Stomach (tissue), 4 donors: ENCODE data around the gene LSR.

ENCODE experiments used
- EP300 ChIP-seq: sonication (generic); formaldehyde crosslinking; IDR thresholded peaks from one replicate; pipeline ENCODE4 v1.6.1; 2017; ENCODE audit warnings: antibody characterized with exemption
- POLR2A ChIP-seq, 4 donors: fragments of 450-650 bp; IDR thresholded peaks; one replicate each; pipeline ENCODE4 v1.6.1; 2016; ENCODE audit warnings: antibody characterized with exemption in 4 of 4, control low read depth in 2 of 4, mild to moderate bottlenecking in 1 of 4, moderate library complexity in 1 of 4
- POLR2AphosphoS5 ChIP-seq, 3 donors: sonication (generic); formaldehyde crosslinking; IDR thresholded peaks; one replicate each; pipeline ENCODE4 v1.6.1; 2016; ENCODE audit warnings: antibody characterized with exemption in 3 of 3
- TF ChIP-seq, protein P1 (sequence below), 7 experiments: fragments of 450-650 bp in 4 of 7; fragments of 200-600 bp in 3 of 7; sonication (generic) in 3 of 7; IDR thresholded peaks; one replicate each; pipeline ENCODE4 v1.5.1; 2016 to 2019; ENCODE audit warnings: antibody characterized with exemption in 7 of 7, control low read depth in 2 of 7, mild to moderate bottlenecking in 1 of 7

DNA sequence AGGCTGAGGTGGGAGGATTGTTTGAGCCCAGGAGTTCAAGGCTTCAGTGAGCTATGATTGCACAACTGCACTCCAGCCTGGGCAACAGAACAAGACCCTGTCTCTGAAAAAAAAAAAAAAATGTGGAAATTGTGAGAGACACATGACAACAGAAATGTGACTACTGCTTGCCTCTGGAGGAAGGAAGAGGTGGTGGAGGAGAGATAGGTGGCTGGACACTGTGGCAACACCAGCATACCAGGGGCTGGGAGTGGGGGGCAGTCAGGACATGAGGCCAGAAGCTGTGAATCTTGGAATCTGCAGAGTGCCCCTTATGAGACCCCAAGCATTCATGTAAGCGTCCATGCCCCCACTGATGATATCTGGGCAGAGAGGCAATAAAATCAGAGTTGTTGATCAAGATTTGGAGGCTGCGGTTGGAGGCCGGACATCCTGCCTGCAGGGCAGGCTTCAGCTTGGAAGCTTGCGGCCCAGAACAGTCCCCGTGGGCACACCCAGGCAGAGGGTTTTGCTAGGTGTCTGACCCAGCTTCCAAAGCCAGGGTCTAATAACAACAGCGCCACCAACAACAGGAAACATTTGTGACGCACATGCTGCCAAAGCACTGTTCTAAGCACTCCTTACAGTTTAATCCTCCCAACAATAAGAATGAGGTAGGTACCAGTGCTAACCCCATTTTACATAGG, 37.1 kb upstream of the LSR start:
- TF ChIP-seq, protein P1, sequence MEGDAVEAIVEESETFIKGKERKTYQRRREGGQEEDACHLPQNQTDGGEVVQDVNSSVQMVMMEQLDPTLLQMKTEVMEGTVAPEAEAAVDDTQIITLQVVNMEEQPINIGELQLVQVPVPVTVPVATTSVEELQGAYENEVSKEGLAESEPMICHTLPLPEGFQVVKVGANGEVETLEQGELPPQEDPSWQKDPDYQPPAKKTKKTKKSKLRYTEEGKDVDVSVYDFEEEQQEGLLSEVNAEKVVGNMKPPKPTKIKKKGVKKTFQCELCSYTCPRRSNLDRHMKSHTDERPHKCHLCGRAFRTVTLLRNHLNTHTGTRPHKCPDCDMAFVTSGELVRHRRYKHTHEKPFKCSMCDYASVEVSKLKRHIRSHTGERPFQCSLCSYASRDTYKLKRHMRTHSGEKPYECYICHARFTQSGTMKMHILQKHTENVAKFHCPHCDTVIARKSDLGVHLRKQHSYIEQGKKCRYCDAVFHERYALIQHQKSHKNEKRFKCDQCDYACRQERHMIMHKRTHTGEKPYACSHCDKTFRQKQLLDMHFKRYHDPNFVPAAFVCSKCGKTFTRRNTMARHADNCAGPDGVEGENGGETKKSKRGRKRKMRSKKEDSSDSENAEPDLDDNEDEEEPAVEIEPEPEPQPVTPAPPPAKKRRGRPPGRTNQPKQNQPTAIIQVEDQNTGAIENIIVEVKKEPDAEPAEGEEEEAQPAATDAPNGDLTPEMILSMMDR (IDR thresholded peaks at IDR 0.05), result no peak
- TF ChIP-seq POLR2A (IDR thresholded peaks at IDR 0.05) (no peak), EP300 (no peak), POLR2AphosphoS5 (IDR thresholded peaks at IDR 0.05) (peak in 2 of 3 donors; percentile 9 to 49)
